Neuronal stem cell (in vitro differentiated cells): Measurements from ENCODE around the gene USP24.

Experiments
- DNase-seq: peaks from one replicate; pipeline ENCODE4 v3.0.0-alpha.2; 2013; ENCODE audit warnings: low spot score
- H2AFZ ChIP-seq: one replicate; pipeline ENCODE4 v1.6.1; 2013; ENCODE audit warnings: mild to moderate bottlenecking, low read length, inconsistent platforms
- H2AK5ac ChIP-seq: 2 replicates; pipeline ENCODE4 v1.6.1; 2013; ENCODE audit warnings: low read depth, mild to moderate bottlenecking, inconsistent platforms, low read length, moderate library complexity, mixed read lengths
- H2BK120ac ChIP-seq: 2 replicates; pipeline ENCODE4 v1.6.1; 2013; ENCODE audit warnings: low read depth, mild to moderate bottlenecking, inconsistent platforms, low read length, moderate library complexity, mixed read lengths
- H2BK12ac ChIP-seq: one replicate; pipeline ENCODE4 v1.6.1; 2013; ENCODE audit warnings: low read length, inconsistent platforms
- H2BK15ac ChIP-seq: 2 replicates; pipeline ENCODE4 v1.6.1; 2013; ENCODE audit warnings: mild to moderate bottlenecking, low read length, inconsistent platforms, mixed read lengths
- H2BK5ac ChIP-seq: one replicate; pipeline ENCODE4 v1.6.1; 2013; ENCODE audit warnings: inconsistent platforms, mild to moderate bottlenecking, low read length, moderate library complexity
- H3K14ac ChIP-seq: one replicate; pipeline ENCODE4 v1.6.1; 2013; ENCODE audit warnings: low read length, inconsistent platforms
- H3K18ac ChIP-seq: 2 replicates; pipeline ENCODE4 v1.6.1; 2013; ENCODE audit warnings: low read length, inconsistent platforms
- H3K23ac ChIP-seq: 2 replicates; pipeline ENCODE4 v1.6.1; 2013; ENCODE audit warnings: low read depth, mild to moderate bottlenecking, mixed read lengths, low read length, inconsistent platforms; ENCODE audit not compliant: poor library complexity
- H3K27ac ChIP-seq: replicated peaks from 3 replicates; pipeline ENCODE4 v1.5.1; 2013; ENCODE audit warnings: low read length, inconsistent platforms
- H3K27me3 ChIP-seq, 3 experiments: 2 replicates each; pipeline ENCODE4 v1.6.1; 2013; ENCODE audit warnings: low read length in 3 of 3, mild to moderate bottlenecking in 2 of 3, inconsistent platforms in 1 of 3, low read depth in 1 of 3, mixed read lengths in 1 of 3, moderate library complexity in 1 of 3; ENCODE audit not compliant: control insufficient read depth in 3 of 3, insufficient read depth in 3 of 3
- H3K36me3 ChIP-seq, 2 donors: replicated peaks in 1 of 2; 2 replicates each; pipeline ENCODE4 v1.6.1; 2013; ENCODE audit warnings: low read length in 2 of 2; ENCODE audit not compliant: control insufficient read depth in 2 of 2, insufficient read depth in 2 of 2
- H3K4ac ChIP-seq: 2 replicates; pipeline ENCODE4 v1.6.1; 2013; ENCODE audit warnings: inconsistent platforms, mild to moderate bottlenecking, low read length, moderate library complexity
- H3K4me1 ChIP-seq, 2 donors: 1 replicate in 1 of 2; 2 replicates in 1 of 2; pipeline ENCODE4 v1.6.1; 2013; ENCODE audit warnings: low read length in 2 of 2, low read depth in 1 of 2; ENCODE audit not compliant: control insufficient read depth in 2 of 2, insufficient read depth in 1 of 2
- H3K4me2 ChIP-seq: one replicate; pipeline ENCODE4 v1.6.1; 2013; ENCODE audit warnings: mild to moderate bottlenecking, low read length, inconsistent platforms; ENCODE audit not compliant: insufficient read depth, poor library complexity, severe bottlenecking
- H3K4me3 ChIP-seq, 2 donors: 2 replicates each; pipeline ENCODE4 v1.5.1; 2013; ENCODE audit warnings: low read length in 2 of 2, mild to moderate bottlenecking in 2 of 2, inconsistent platforms in 1 of 2, moderate library complexity in 1 of 2
- H3K79me1 ChIP-seq: one replicate; pipeline ENCODE4 v1.6.1; 2013; ENCODE audit warnings: low read depth, mild to moderate bottlenecking, inconsistent platforms, low read length, moderate library complexity
- H3K9ac ChIP-seq: one replicate; pipeline ENCODE4 v1.6.1; 2013; ENCODE audit warnings: mild to moderate bottlenecking, low read depth, low read length, inconsistent platforms; ENCODE audit not compliant: poor library complexity
- H3K9me3 ChIP-seq, 2 donors: replicated peaks in 1 of 2; 2 replicates each; pipeline versions ENCODE3 to v1.6.1; 2013; ENCODE audit warnings: low read length in 2 of 2, mild to moderate bottlenecking in 2 of 2, inconsistent platforms in 1 of 2, low read depth in 1 of 2, mixed read lengths in 1 of 2, moderate library complexity in 1 of 2; ENCODE audit not compliant: control insufficient read depth in 2 of 2, insufficient read depth in 1 of 2
- H4K8ac ChIP-seq: one replicate; pipeline ENCODE4 v1.6.1; 2013; ENCODE audit warnings: low read depth, mild to moderate bottlenecking, inconsistent platforms, low read length, moderate library complexity
- H4K91ac ChIP-seq: one replicate; pipeline ENCODE4 v1.6.1; 2013; ENCODE audit warnings: low read length, low read depth, mild to moderate bottlenecking, inconsistent platforms; ENCODE audit not compliant: poor library complexity
- WGBS, 2 donors: extraction: QIAGEN DNeasy Blood & Tissue Kit; methylation state at CpG; one replicate each; pipeline ENCODE4 v1.1.7; 2013; ENCODE audit warnings: missing lambda C conversion rate in 2 of 2, mixed read lengths in 1 of 2; ENCODE audit not compliant: insufficient read length in 2 of 2, insufficient replicate concordance in 1 of 2; ENCODE audit errors: extremely low coverage in 2 of 2; 5-methylcytosine and 5-hydroxymethylcytosine counted together

USP24 gene

DNA sequence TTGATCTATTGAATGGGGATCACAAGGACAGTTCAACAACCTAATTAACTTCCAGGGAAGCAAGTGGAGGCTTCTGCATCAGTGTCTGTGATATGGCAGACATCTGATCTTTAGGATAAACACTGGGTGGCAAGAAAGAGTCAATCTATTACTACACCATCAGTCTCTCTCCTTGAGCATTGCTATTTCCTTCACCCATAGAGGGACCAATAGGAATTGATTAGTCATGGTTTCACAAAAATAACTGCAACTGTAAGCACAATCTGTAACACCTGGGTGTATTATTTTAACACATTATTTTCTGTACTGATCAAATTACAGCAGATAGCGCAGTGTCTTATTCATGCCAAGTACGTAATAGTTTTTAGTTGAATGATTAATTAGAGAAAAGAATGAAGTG lies 50.3 kb downstream of the USP24 start:
- Histone ChIP-seq H2BK15ac (no peak overlapping the region), H3K4me1 (peaks cover 0 to 2% of the 10 kb centered on the region in 2 donors), H3K4me3 (no peak overlapping the region), H3K27ac (no peak overlapping the region), H2AK5ac (no peak overlapping the region), H2BK12ac (no peak overlapping the region), H3K14ac (no peak overlapping the region), H2BK120ac (no peak overlapping the region), H3K23ac (no peak overlapping the region), H4K91ac (no peak overlapping the region), H3K79me1 (no peaks in the 10 kb centered on the region), H3K4me2 (no peak overlapping the region), H2AFZ (no peak overlapping the region), H3K27me3 (no peaks in the 10 kb centered on the region), H4K8ac (no peak overlapping the region), H3K9ac (no peak overlapping the region), H3K36me3 (peaks cover 9 to 93% of the 10 kb centered on the region in 2 donors), H2BK5ac (no peak overlapping the region), H3K18ac (no peak overlapping the region), H3K4ac (no peak overlapping the region), H3K9me3 (no peaks in the 10 kb centered on the region)
- DNase-seq = no peak
- no CpG with 5 or more reads among the region's 2 CpGs for WGBS, 2 donors

DNA sequence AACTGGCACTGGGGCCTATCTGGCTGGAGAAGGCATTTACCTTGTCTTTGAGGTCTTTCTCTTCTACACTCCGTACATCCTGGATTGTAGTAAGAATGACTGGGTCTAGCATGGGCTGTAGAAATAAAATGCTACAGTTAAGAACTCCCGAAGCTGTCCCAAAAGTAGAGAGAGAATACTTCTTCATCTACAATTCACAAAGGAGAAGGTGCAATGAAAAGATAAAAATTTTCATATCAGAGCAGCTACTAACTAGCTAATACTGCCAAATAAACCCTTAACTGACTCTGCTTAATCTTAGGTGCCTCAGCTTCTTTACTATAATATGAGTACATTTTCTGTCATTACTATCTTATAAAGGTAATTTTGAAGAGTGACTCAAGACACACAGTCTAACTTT lies 55.6 kb downstream of the USP24 start:
- Histone ChIP-seq H2BK12ac (no peak overlapping the region), H3K23ac (no peak overlapping the region), H2BK120ac (no peak overlapping the region), H2BK5ac (no peak overlapping the region), H3K4me3 (no peak overlapping the region), H3K4me2 (no peak overlapping the region), H3K14ac (no peak overlapping the region), H2AK5ac (no peak overlapping the region), H3K36me3 (peaks cover 7 to 96% of the 10 kb centered on the region in 2 donors), H3K27ac (no peak overlapping the region), H4K8ac (no peak overlapping the region), H4K91ac (no peak overlapping the region), H3K4ac (no peak overlapping the region), H3K79me1 (no peaks in the 10 kb centered on the region), H3K9me3 (no peaks in the 10 kb centered on the region), H3K4me1 (no peaks in the 10 kb centered on the region), H2BK15ac (no peak overlapping the region), H2AFZ (no peak overlapping the region), H3K9ac (no peak overlapping the region), H3K18ac (no peak overlapping the region), H3K27me3 (no peaks in the 10 kb centered on the region)
- DNase-seq = no peak
- no CpG with 5 or more reads among the region's 2 CpGs for WGBS, 2 donors

- no peak overlapping the region for H2AFZ ChIP-seq
- H3K4me1 ChIP-seq = no peaks in the 10 kb centered on the region
- H2BK12ac ChIP-seq = no peak overlapping the region
- no peaks in the 10 kb centered on the region for H3K79me1 ChIP-seq
- H3K18ac ChIP-seq = no peak overlapping the region
- H3K14ac ChIP-seq = no peak overlapping the region
- no peaks in the 10 kb centered on the region for H3K9me3 ChIP-seq
- H2BK5ac ChIP-seq = no peak overlapping the region
- no peaks in the 10 kb centered on the region for H3K27me3 ChIP-seq
- no peak overlapping the region for H3K23ac ChIP-seq
- no peak overlapping the region for H4K91ac ChIP-seq
- H4K8ac ChIP-seq = no peak overlapping the region
- no peak overlapping the region for H3K4me3 ChIP-seq
- peaks cover 6 to 98% of the 10 kb centered on the region in 2 donors for H3K36me3 ChIP-seq
- no CpG with 5 or more reads among the region's 3 CpGs for WGBS, 2 donors
- no peak overlapping the region for H2BK15ac ChIP-seq
- H3K27ac ChIP-seq = no peak overlapping the region
- H3K4ac ChIP-seq = no peak overlapping the region
- H3K4me2 ChIP-seq = no peak overlapping the region
- DNase-seq = no peak
- H3K9ac ChIP-seq = no peak overlapping the region
- no peak overlapping the region for H2BK120ac ChIP-seq
- H2AK5ac ChIP-seq = no peak overlapping the region
Observed at GRCh38 chr1:55156608-55157007, 58.6 kb downstream of the USP24 start.

GRCh38 chr1:55156093-55156492 lies 59.1 kb downstream of the USP24 start:
- H2BK120ac ChIP-seq = no peak overlapping the region
- H2BK12ac ChIP-seq = no peak overlapping the region
- no peak overlapping the region for H4K8ac ChIP-seq
- no peaks in the 10 kb centered on the region for H3K79me1 ChIP-seq
- no peaks in the 10 kb centered on the region for H3K27me3 ChIP-seq
- no peak overlapping the region for H2AFZ ChIP-seq
- no peak overlapping the region for H3K14ac ChIP-seq
- no peak overlapping the region for H3K18ac ChIP-seq
- H3K9ac ChIP-seq = no peak overlapping the region
- no peak overlapping the region for H3K4me3 ChIP-seq
- no peaks in the 10 kb centered on the region for H3K9me3 ChIP-seq
- no peak for DNase-seq
- no peaks in the 10 kb centered on the region for H3K4me1 ChIP-seq
- peaks cover 6 to 98% of the 10 kb centered on the region in 2 donors for H3K36me3 ChIP-seq
- H2BK15ac ChIP-seq = no peak overlapping the region
- H3K4me2 ChIP-seq = no peak overlapping the region
- H3K23ac ChIP-seq = no peak overlapping the region
- H3K4ac ChIP-seq = no peak overlapping the region
- no peak overlapping the region for H2AK5ac ChIP-seq
- no peak overlapping the region for H3K27ac ChIP-seq
- no peak overlapping the region for H4K91ac ChIP-seq
- no peak overlapping the region for H2BK5ac ChIP-seq
